Lung microvascular endothelial cell (primary cell): ENCODE measurements around the gene ETNPPL. TPM values are rescaled to one million over a fixed set of nuclear protein-coding genes. Genes with fewer than 3 reads are reported as not detected.

ENCODE experiments used
- DNase-seq, 2 donors: peaks; one replicate each; pipeline versions ENCODE4 v3.0.0 to v3.0.0-alpha.2; 2010; ENCODE audit warnings: low read depth in 2 of 2
- total RNA-seq: library from RNA; depleted of rRNA; stranded (reverse); fragments of >200 nt; gene quantifications from 2 replicates; pipeline ENCODE4 v1.2.1, GENCODE V29; 2014

The ETNPPL gene
- total RNA-seq, 1 donor from 2014 or later, result not detected

DNA sequence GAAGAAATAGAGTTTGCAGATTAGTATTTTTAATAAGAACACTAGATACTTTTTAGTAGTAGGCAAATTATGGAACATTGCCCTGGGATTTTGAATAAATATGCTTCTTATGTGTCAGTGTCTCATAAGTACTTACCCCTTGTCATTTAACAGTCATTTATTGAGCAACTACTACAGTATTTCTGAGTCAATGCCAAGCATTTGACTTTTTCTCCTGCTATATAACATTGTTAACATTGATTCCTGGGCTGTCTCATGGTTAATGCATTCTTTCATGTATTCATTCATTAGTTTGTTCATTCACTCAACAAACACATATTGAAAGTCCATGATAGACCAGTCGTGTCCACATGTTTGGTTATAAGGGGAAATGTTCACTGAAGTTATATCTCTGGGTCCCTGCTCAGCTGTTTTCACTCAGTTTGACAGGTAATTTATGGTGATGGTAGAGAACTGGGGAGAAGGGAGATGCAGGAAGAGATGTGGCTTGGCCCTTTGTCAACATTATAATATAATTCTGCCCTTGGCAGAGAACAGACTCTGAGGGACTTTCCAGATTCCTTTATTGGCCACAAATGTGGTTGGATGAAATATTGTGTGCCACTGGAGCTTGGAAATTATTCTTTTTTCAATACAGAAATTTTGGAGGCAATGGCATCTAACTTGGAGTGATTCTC is 62.6 kb downstream of the ETNPPL start:
- peak; percentile 35 to 40 for DNase-seq

DNA sequence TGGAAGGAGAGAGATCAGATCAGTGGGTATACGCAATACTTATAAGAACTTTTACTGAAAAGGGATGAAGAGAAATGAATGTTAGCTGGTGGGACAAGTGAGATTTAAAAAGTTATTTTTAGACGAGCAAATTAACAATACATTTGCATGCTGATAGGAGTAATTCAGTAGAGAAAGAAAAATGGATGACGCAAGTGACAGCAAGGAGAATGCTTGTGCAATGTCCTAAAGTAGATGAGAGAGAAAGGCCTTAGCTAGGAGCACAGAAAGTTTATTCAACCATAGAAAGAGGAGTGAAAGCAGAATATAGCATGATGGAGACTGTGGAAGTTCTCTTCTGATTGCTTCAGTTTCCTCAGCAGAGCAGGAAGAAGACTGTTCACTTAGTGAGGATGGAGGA is 66.7 kb downstream of the ETNPPL start:
- no peak for DNase-seq

DNA sequence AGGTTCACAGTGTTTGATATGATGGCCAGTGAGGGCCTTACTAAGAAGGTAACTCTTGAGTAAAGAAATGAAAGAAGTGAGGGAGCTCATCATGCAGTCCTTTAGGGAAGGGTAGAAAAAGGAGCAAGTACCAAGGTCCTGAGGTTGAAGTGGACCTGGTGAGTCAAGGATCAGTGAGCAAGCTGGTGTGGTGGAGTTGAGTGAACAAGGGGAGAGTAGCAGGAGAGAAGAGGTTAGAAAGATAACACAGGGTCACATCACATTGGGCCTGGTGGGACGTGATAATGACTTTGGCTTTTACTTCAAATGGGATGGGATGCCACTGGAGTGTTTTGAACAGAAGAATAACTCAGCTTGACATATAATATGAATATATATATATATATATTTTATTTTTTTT is 67.8 kb downstream of the ETNPPL start:
- no peak for DNase-seq

DNA sequence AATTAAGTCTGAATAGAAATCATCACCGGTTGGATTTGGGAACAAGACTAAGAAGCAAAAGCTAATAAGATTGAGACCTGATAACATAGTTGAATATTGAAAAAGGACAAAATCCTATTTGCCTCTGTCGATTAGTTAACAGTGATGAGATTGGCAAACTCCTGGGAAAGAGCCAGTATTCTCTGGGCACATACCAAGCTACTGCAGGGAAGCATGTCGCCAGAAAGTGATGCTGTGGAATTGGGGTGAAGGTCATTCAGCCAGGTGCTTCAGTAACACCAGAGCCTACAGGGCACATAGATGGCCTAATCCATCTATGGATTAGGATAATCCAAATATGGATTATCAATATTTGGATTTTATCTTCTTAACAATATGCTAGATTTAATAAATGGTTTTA is 68.4 kb downstream of the ETNPPL start:
- DNase-seq, result no peak

DNA sequence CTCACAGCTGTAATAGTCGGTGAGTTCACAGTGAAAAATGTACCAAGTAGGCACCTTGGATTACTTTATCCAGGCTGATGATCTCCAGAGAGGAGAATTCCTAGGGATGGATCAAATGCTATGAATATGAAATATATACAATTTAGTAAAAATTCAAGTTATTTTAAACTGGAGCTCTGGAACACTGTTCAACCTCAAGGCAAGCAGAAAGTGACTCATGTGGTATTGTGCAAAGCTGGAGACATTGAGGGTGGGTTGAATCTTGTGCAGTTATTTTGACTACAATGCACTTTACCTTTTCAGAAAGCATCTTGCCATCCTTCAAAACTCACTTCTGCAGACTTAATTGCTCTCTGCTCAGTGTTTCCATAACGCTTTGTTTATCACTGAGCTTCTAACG is 69.0 kb downstream of the ETNPPL start:
- no peak for DNase-seq

DNA sequence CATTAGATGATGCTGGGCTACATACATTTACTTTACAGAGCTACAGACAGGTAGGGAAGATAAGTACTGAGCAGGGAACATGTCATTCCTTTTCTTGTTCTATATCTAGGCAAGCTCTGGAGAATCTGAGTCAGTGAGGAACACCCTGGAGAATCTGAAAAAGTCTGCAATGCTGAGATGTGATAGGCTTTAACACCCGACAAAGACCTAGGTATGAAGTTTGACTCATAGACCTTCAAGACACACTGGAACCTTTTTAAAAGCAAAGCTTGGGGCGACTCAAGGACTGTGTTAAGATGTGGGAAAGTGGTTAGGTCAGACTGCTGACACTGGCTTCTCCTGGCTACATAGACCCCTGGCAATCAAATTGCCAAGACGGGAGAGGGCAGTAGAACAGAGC is 69.6 kb downstream of the ETNPPL start:
- no peak for DNase-seq

Other genes with a start within 250 kb of the ETNPPL start
- gene RPL34, start 142.5 kb downstream of the ETNPPL start, total RNA-seq, result 841 and 951 TPM in 2 replicates
- gene OSTC, start 112.5 kb downstream of the ETNPPL start, total RNA-seq, result 190 and 221 TPM in 2 replicates